ENCODE results near the gene SLC26A11. TPM values are rescaled to one million over a fixed set of nuclear protein-coding genes. Genes with fewer than 3 reads are reported as not detected.

The SLC26A11 gene
- total RNA-seq, 1 experiment from 2014 or later: 17.7 TPM

DNA sequence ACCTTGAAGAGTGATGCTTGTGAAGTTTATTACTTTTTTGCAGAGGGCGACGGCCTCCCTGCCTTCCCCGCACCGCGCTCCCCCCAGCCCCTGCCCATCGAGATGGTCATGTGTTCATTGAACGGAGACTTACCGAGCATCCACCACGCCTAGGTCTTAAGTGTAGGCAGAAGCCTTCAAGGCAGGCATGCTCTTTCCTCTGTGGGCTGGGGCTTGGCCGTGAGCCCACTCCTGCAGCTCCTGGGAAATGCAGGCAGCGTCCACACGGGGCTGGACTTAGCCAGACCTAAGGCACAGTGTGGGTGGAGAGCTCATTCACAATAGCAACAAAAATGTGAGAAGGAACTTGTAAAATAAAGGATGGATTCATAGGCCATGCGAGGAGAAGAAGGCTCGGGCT is 59.7 kb downstream of the SLC26A11 start (continued):
- TF ChIP-seq YY1 (IDR thresholded peaks at IDR 0.05; ENCODE audit: extremely low read depth, insufficient replicate concordance, low read depth, low read length): no peak
- TF ChIP-seq, protein P1, sequence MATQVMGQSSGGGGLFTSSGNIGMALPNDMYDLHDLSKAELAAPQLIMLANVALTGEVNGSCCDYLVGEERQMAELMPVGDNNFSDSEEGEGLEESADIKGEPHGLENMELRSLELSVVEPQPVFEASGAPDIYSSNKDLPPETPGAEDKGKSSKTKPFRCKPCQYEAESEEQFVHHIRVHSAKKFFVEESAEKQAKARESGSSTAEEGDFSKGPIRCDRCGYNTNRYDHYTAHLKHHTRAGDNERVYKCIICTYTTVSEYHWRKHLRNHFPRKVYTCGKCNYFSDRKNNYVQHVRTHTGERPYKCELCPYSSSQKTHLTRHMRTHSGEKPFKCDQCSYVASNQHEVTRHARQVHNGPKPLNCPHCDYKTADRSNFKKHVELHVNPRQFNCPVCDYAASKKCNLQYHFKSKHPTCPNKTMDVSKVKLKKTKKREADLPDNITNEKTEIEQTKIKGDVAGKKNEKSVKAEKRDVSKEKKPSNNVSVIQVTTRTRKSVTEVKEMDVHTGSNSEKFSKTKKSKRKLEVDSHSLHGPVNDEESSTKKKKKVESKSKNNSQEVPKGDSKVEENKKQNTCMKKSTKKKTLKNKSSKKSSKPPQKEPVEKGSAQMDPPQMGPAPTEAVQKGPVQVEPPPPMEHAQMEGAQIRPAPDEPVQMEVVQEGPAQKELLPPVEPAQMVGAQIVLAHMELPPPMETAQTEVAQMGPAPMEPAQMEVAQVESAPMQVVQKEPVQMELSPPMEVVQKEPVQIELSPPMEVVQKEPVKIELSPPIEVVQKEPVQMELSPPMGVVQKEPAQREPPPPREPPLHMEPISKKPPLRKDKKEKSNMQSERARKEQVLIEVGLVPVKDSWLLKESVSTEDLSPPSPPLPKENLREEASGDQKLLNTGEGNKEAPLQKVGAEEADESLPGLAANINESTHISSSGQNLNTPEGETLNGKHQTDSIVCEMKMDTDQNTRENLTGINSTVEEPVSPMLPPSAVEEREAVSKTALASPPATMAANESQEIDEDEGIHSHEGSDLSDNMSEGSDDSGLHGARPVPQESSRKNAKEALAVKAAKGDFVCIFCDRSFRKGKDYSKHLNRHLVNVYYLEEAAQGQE (IDR thresholded peaks at IDR 0.05; ENCODE audit: low read depth): no peak
- no peak for TF ChIP-seq ZFX (IDR thresholded peaks at IDR 0.05)

DNA sequence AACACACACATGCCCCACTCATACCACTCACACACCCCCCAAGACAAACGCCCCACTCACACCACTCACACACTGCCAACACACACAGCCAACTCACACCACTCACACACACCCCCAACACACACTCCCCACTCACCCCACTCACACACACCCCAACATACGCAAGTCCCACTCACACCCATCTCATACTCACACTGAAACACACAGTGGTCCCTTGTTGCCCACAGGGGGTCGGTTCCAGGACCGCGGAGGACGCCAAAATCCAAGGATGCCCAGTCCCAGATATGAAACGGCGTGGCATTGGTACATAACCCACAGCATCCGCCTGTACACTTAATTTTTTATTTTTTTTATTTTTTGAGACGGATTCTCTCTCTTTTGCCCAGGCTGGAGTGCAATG is 61.3 kb downstream of the SLC26A11 start:
- TF ChIP-seq YY1 (IDR thresholded peaks at IDR 0.05; ENCODE audit: extremely low read depth, insufficient replicate concordance, low read depth, low read length): no peak
- TF ChIP-seq MAX (IDR thresholded peaks at IDR 0.05): no peak
- TF ChIP-seq RAD21 (IDR thresholded peaks at IDR 0.05; ENCODE audit: low read depth): no peak
- no peak for TF ChIP-seq POLR2A (IDR thresholded peaks at IDR 0.05; ENCODE audit: borderline replicate concordance, extremely low read depth, insufficient read depth, insufficient read length)
- TF ChIP-seq SIN3A (IDR thresholded peaks at IDR 0.05; ENCODE audit: low read depth): no peak
- TF ChIP-seq, protein P2, sequence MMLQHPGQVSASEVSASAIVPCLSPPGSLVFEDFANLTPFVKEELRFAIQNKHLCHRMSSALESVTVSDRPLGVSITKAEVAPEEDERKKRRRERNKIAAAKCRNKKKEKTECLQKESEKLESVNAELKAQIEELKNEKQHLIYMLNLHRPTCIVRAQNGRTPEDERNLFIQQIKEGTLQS (IDR thresholded peaks at IDR 0.05): no peak
- TF ChIP-seq ZFX (IDR thresholded peaks at IDR 0.05): no peak
- TF ChIP-seq EZH2 (IDR thresholded peaks at IDR 0.05): no peak
- TF ChIP-seq SP1 (IDR thresholded peaks at IDR 0.05; ENCODE audit: low read depth): no peak
- no peak for TF ChIP-seq EGR1 (IDR thresholded peaks at IDR 0.05; ENCODE audit: low read depth)
- no peak for TF ChIP-seq ZBTB33 (IDR thresholded peaks at IDR 0.05; ENCODE audit: extremely low read depth, insufficient replicate concordance, low read length)
- TF ChIP-seq SRF (IDR thresholded peaks at IDR 0.05; ENCODE audit: low read depth): no peak
- TF ChIP-seq POLR2AphosphoS5 (IDR thresholded peaks at IDR 0.05; ENCODE audit: low read depth, low read length): no peak
- TF ChIP-seq JUND (IDR thresholded peaks at IDR 0.05): no peak
- TF ChIP-seq ELF1 (IDR thresholded peaks at IDR 0.05; ENCODE audit: borderline replicate concordance, low read depth): no peak
- no peak for TF ChIP-seq TCF7L2 (IDR thresholded peaks at IDR 0.05; ENCODE audit: borderline replicate concordance, extremely low read depth, insufficient read depth, insufficient read length)
- POLR2A ChIA-PET: no interaction called here

More for the DNA sequence above, 61.3 kb downstream of the SLC26A11 start:
- Histone ChIP-seq H2AFZ (ENCODE audit: low read depth, low read length, poor library complexity, severe bottlenecking) (no peak overlapping the region), H3K27me3 (ENCODE audit: insufficient read depth, low read length) (no peaks in the 10 kb centered on the region), H3K9me3 (ENCODE audit: control insufficient read depth in 1 of 2, insufficient read depth in 1 of 2, low read depth in 1 of 2, low read length in 2 of 2) (no peaks in the 10 kb centered on the region), H3K9ac (ENCODE audit: low read length) (no peak overlapping the region), H3K4me1 (ENCODE audit: control insufficient read depth in 1 of 2, insufficient read depth in 2 of 2, low read length in 2 of 2) (peaks cover 0 to 12% of the 10 kb centered on the region in 2 experiments; a peak in 1 of 4 replicates), H3K27ac (ENCODE audit: low read depth, low read length) (no peak overlapping the region), H3K9me2 (ENCODE audit: insufficient read depth) (no peaks in the 10 kb centered on the region), H3K36me3 (ENCODE audit: control insufficient read depth in 1 of 2, insufficient read depth in 2 of 2, low read length in 2 of 2) (no peaks in the 10 kb centered on the region), H3K4me3 (replicated peaks in 1 of 2; ENCODE audit: low read depth in 1 of 2, low read length in 2 of 2) (no peak overlapping the region), H3K79me2 (ENCODE audit: insufficient read depth, low read length) (no peaks in the 10 kb centered on the region), H4K20me1 (ENCODE audit: insufficient read depth) (peaks cover 4% of the 10 kb centered on the region; the same call in 1 of the 2 replicates), H3K4me2 (ENCODE audit: low read length) (no peak overlapping the region)
- intact Hi-C loops (cut with micrococcal nuclease): no loop called here
- RAD21 ChIA-PET (ENCODE audit: low non-redundant PET in 1 of 2, low total read pairs in 2 of 2, uncharacterized antibody in 2 of 2, unreplicated experiment in 2 of 2): no interaction called here
- DNase-seq (ENCODE audit: low read depth, low spot score) (no peak), ATAC-seq (no peak)
- no TSS peak for BruUV-seq (replicated peaks)
- CTCF ChIA-PET: no interaction called here

Measured in HCT116 (cell line).